ENCODE results near the gene MOB3B. TPM values are rescaled to one million over a fixed set of nuclear protein-coding genes. Genes with fewer than 3 reads are reported as not detected.

MOB3B gene
- total RNA-seq = 1 to 10 TPM; 4.3 to 6.0 TPM

DNA sequence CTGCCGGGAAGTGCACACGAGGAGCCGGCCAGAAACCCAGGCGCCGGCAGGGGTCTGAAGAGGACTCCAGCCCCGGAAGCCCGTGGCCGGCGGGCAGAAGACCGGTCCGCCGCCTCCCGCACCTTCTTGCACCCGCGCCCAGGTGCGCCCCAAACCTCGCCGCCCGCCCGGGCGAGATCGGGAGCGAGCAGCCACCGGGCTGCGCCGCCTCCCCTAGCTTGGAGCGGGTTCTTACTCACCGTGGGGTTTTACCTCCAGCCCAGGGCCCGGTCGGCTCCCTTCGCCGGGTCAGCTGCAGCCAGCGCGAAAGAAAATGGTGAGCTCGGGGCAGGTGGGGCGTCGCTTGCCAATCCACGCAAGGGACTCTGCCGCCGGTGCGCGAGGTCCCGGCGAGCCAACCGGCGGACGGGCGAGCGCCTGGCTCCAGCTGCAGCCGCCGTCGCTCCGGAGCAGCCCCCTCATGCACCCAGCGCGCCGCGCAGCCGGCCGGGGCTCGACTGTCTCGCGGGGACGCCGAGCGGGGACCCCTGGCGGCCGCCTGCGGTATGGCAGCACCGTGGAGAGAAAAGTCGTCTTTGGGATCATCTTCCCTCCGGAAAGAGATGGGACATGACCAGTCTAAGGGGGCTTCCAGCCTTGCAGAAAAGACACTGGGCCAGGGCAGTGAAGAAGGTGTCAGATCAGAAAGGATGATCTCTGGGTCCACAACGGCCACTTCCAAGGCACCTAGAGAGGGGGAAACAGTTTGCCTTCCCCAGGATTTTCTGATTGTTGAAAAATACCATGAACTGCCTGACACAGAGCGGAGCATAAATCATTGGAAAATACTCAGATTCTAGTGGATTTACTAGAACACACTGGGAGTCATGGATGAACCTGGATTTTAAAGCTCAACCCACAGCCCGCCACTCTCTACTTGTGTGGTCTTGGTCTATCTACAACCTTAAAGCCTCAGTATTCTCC is at the start of gene MOB3B:
MOB3B (minus strand) TSS at position 499 of the 963 bp plus-strand sequence. CDS start 74,264 bp downstream, outside the sequence.
- no peaks in the 10 kb centered on the region for H3K9me3 ChIP-seq
- H3K27me3 ChIP-seq = no peaks in the 10 kb centered on the region
- peak; percentile 77 to 87 (median 82) for DNase-seq
- WGBS, 2 donors = 3 to 9% methylated on average over 18 to 74 of the region's 74 CpGs
- peak; percentile 82 for ATAC-seq
- no peak for TF ChIP-seq POLR2A (IDR thresholded peaks at IDR 0.05)
- TF ChIP-seq, protein P1, sequence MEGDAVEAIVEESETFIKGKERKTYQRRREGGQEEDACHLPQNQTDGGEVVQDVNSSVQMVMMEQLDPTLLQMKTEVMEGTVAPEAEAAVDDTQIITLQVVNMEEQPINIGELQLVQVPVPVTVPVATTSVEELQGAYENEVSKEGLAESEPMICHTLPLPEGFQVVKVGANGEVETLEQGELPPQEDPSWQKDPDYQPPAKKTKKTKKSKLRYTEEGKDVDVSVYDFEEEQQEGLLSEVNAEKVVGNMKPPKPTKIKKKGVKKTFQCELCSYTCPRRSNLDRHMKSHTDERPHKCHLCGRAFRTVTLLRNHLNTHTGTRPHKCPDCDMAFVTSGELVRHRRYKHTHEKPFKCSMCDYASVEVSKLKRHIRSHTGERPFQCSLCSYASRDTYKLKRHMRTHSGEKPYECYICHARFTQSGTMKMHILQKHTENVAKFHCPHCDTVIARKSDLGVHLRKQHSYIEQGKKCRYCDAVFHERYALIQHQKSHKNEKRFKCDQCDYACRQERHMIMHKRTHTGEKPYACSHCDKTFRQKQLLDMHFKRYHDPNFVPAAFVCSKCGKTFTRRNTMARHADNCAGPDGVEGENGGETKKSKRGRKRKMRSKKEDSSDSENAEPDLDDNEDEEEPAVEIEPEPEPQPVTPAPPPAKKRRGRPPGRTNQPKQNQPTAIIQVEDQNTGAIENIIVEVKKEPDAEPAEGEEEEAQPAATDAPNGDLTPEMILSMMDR (IDR thresholded peaks at IDR 0.05) = peak; percentile 80 to 98 (median 93)
- no peaks in the 10 kb centered on the region for H3K36me3 ChIP-seq (replicated peaks in 1 of 2; ENCODE audit: insufficient read depth in 1 of 2, low read depth in 2 of 2)
- peak within 1 kb of the TSS; percentile 56 to 60 for H3K4me3 ChIP-seq
- H3K4me1 ChIP-seq = peaks cover 10% of the 10 kb centered on the region
- intact Hi-C loops (cut with DNase I) = no loop called here
- peak within 1 kb of the TSS; percentile 77 to 87 (median 85) for H3K27ac ChIP-seq

DNA sequence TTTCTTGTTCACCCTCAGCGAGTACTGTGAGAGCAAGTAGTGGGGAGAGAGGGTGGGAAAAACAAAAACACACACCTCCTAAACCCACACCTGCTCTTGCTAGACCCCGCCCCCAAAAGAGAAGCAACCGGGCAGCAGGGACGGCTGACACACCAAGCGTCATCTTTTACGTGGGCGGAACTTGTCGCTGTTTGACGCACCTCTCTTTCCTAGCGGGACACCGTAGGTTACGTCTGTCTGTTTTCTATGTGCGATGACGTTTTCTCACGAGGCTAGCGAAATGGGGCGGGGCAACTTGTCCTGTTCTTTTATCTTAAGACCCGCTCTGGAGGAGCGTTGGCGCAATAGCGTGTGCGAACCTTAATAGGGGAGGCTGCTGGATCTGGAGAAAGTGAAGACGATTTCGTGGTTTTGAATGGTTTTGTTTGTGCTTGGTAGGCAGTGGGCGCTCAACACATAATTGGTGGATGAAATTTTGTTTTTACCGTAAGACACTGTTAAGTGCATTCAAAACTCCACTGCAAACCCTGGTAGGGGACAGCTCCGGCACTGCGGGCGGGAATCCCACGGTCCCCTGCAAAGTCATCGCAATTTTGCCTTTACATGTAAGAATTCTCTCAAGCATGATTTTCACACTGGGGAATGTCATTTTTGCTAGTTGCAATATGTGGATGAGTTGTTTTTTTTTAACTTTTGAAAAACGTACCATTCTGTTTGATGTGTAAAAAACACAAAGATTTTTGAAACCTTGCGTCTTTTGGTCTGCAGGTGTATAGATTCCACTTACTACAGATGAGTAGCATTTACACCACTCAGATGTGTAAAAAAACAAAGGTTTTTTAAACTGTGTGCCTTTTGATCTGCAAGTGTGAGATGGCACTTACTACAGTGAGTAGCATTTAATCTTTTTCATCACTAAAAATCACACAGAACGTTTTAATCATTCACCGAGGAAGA is 44.3 kb upstream of the MOB3B start:
- H3K9me3 ChIP-seq = no peaks in the 10 kb centered on the region
- H3K4me1 ChIP-seq = peaks cover 32% of the 10 kb centered on the region
- DNase-seq (peak; percentile 97 to 100 (median 98)), ATAC-seq (peak; percentile 92)
- TF ChIP-seq, protein P1 (IDR thresholded peaks at IDR 0.05) = peak in 2 of 7 experiments; percentile 17 to 18
- peak; percentile 67 to 86 (median 84) for TF ChIP-seq POLR2A (IDR thresholded peaks at IDR 0.05)
- intact Hi-C loops (cut with DNase I) = no loop called here
- H3K36me3 ChIP-seq (replicated peaks in 1 of 2; ENCODE audit: insufficient read depth in 1 of 2, low read depth in 2 of 2) = no peaks in the 10 kb centered on the region
- peak overlapping the region; percentile 6 to 49 for H3K4me3 ChIP-seq
- 1% methylated on average over 34 to 35 of the region's 35 CpGs for WGBS, 2 donors
- H3K27ac ChIP-seq = peak overlapping the region; percentile 80 to 98 (median 94)
- H3K27me3 ChIP-seq = no peaks in the 10 kb centered on the region

DNA sequence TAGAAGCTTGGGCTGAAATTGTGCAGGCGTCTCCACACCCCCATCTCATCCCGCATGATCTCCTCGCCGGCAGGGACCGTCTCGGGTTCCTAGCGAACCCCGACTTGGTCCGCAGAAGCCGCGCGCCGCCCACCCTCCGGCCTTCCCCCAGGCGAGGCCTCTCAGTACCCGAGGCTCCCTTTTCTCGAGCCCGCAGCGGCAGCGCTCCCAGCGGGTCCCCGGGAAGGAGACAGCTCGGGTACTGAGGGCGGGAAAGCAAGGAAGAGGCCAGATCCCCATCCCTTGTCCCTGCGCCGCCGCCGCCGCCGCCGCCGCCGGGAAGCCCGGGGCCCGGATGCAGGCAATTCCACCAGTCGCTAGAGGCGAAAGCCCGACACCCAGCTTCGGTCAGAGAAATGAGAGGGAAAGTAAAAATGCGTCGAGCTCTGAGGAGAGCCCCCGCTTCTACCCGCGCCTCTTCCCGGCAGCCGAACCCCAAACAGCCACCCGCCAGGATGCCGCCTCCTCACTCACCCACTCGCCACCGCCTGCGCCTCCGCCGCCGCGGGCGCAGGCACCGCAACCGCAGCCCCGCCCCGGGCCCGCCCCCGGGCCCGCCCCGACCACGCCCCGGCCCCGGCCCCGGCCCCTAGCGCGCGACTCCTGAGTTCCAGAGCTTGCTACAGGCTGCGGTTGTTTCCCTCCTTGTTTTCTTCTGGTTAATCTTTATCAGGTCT is 43.5 kb upstream of the MOB3B start, which contains the start of gene C9orf72:
C9orf72 (minus strand) TSS at position 564 of the 716 bp plus-strand sequence. CDS start 6,361 bp downstream, outside the sequence.
- TF ChIP-seq POLR2A (IDR thresholded peaks at IDR 0.05) = peak; percentile 85 to 91 (median 85)
- TF ChIP-seq, protein P1 (IDR thresholded peaks at IDR 0.05) = no peak
- Histone ChIP-seq H3K27me3 (no peaks in the 10 kb centered on the region), H3K4me3 (peak within 1 kb of the TSS; percentile 49 to 55), H3K27ac (peak within 1 kb of the TSS; percentile 80 to 98 (median 94)), H3K36me3 (replicated peaks in 1 of 2; ENCODE audit: insufficient read depth in 1 of 2, low read depth in 2 of 2) (no peaks in the 10 kb centered on the region), H3K9me3 (no peaks in the 10 kb centered on the region), H3K4me1 (peaks cover 32% of the 10 kb centered on the region)
- intact Hi-C loops (cut with DNase I) = no loop called here
- DNase-seq (peak in 3 of 4 donors; percentile 78 to 84 (median 83)), ATAC-seq (peak; percentile 89)
- 0 to 1% methylated on average over 27 to 64 of the region's 72 CpGs for WGBS, 2 donors

DNA sequence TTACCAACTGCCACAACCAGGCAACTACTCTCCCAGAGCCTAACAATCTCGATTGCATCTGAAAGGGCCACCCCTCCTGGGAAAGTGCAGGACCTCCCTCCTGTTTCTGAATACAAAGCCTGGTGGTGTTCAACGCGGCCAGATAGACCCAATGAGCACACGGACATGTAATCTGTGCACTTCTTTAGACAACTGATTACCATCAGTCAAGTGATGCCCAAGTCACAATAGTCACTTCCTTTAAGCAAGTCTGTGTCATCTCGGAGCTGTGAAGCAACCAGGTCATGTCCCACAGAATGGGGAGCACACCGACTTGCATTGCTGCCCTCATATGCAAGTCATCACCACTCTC is 42.9 kb upstream of the MOB3B start:
- TF ChIP-seq, protein P1 (IDR thresholded peaks at IDR 0.05) = no peak
- TF ChIP-seq POLR2A (IDR thresholded peaks at IDR 0.05) = peak in 2 of 3 donors; percentile 39 to 62
- Histone ChIP-seq H3K27me3 (no peaks in the 10 kb centered on the region), H3K9me3 (no peaks in the 10 kb centered on the region), H3K27ac (peak overlapping the region; percentile 80 to 98 (median 94)), H3K36me3 (replicated peaks in 1 of 2; ENCODE audit: insufficient read depth in 1 of 2, low read depth in 2 of 2) (no peaks in the 10 kb centered on the region), H3K4me3 (peak overlapping the region; percentile 48 to 55), H3K4me1 (peaks cover 32% of the 10 kb centered on the region)
- intact Hi-C loops (cut with DNase I) = no loop called here
- DNase-seq = peak; percentile 35 to 69 (median 46)
- ATAC-seq = peak; percentile 30
- WGBS, 2 donors = 0% methylated on average over 6 of the region's 6 CpGs
